Measurements from ENCODE around the gene CDH15.
"Not testable (repeated sequence)": the region's sequence is repeated elsewhere in the genome, so short reads cannot be mapped to it uniquely, and the experiment has no call there.

Gene CDH15

DNA sequence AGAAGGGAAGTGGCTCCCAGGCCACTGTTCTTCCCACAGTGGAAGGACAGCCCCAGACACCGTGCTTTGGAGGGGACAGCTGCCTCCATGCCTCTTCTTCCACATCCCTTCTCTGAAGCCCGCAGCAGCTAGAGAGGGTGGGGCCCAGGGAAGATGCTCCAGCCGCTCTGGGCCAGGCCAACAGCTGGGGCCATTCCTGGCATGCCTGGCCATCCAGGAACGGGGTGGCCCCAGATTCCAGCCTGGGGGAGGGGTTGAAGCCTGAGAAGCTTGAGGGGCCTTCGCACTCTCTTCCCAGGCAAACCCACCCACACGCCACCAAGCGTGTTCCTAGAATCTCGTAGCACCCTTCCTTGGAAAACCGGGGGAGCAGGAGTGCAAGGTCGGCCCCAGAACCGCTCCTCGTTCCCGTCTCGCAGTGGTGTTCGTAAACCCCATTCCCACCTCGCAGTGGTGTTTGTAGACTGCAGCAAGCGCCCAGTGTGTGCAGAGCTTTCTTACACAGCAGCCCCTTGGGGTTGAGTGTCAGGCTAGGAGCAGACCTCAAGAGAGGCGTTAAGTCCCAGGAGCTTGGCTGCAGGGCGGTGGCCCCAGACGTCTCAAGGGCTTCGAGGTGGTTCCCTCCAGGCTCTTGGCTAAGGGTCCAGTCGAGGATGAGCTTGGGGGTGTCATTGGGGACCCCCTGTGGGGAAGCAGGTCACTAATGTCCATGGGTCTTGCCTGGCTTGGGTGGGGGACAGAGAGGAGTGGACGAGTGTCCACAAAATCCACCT lies 2.7 kb downstream of the CDH15 start:
- no peak for DNase-seq

DNA sequence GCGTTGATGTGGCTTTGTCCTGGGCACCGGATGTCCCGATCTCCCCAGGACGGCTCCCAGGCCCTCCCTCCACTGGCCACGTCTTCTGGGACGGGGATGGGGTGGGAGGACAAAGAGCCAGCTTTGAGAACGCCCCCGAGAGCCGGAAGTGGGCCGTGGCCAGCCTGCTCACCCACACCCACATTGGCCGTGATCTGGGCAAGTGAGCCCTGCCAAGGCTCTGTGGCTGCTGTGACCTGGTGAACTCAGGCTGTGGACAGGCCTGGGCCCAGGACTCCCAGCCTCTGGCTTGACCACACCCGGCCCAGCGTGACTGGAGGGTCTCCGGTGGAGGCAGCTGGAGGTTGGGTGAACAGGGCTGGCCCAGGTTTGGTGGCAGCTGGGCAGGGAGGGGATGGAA lies 3.3 kb downstream of the CDH15 start:
- no peak for DNase-seq

DNA sequence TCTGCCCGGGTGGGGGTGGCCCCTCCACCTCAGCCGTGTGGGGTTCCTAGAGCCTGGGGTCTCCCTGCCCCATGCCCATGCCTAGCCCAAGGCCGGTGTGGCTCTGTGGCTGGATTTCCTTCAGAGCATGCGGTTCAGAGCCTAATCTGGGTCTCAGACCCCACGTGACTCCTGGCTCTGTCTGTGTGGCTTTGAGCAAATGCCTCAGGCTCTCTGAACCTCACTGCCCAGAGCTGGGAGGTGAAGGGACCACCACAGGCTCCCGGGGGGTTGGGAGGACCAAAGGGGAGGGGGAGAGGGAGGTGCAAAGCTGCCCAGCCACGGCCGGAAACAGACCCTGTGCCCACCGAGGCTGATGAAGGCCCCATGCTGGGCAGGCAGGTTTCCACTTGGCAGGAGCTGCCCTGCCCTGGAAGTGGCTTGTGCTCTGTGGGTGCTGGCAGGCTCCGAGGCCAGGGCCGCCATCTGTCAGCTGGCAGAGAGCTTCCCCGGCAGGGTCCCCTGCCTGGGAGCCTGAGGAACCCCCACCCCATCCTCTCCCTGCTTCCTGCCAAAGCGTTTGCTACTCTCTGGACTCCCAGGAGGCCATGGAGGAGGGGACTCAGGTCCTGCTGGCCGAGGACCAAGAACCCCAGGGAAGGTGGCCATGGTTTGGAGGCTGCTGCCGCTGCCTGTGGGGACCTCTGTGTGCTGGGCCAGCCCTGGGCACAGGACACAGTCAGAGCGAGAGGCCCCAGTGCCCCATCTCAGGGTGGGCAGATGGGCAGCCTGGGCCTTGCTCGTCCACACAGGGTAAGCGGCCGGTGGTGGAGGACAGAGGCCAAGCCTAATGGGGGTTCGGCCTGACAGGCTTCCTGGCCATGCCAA lies 4.0 kb downstream of the CDH15 start:
- DNase-seq = no peak

DNA sequence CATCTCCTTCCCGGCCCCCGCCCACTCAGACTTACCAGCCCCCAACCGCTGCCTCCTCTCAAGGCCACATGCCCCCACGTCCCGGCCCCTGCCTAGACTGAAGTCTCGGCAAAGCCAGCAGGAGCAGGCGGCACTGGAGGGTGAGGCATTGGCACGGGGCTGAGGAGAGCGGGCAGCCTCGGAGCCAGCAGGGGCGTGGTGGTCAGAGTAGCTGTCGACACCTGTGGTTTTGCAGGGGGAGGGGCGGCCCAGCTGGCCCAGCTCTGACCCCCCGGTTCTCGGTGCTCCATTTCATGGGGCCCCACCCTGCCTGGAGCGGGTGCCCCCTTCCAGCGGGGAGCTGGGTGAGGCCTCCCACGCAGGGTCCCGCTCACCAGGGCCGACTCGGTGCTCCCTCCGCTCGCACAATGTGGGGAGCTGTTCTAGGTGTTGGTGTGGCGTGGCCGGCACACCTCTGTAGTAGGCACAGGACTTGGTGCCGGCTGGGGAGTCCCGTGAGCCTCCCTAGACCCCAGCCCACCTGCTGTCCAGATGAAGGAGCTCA lies 4.7 kb downstream of the CDH15 start:
- no peak for DNase-seq

DNA sequence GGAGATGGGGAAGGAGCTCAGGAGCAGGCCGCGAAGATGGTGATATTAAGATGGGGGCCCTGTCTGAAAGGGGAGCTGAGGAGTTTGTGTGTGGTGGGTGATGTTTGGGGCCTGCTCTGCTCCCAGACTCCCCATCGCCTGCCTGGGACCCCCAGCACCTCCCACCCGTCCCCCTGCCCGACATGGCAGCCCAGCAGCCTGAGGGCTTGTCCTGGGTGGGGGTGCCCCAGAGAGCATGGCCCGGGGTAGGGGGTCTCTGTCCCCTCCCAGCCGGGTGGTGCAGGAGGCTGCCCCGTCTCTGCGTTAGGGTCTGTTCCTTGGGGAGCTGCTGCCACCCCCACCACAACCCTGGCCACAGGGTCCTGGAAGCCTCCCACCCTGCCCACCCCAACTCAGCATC lies 5.2 kb downstream of the CDH15 start:
- DNase-seq = no peak

DNA sequence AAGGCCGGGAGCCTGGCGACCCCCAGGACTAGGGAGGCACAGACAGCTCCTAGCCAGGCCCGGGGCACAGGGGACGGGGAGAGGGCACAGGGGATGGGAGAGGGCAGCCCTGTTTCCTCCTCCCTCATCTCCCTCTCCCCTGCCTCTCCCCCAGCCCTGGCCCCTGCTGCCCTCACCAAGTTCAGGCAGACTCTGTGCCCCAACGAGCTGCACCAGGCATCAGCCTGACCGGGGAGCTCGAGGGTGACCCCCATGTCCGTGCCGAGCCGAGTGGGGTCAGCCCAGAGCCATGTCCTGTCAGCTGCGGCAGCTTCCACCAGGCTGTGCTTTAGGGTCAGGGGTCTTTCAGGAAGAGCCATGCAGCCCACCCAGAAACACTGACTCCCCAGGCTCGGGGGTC lies 6.0 kb downstream of the CDH15 start:
- no peak for DNase-seq

DNA sequence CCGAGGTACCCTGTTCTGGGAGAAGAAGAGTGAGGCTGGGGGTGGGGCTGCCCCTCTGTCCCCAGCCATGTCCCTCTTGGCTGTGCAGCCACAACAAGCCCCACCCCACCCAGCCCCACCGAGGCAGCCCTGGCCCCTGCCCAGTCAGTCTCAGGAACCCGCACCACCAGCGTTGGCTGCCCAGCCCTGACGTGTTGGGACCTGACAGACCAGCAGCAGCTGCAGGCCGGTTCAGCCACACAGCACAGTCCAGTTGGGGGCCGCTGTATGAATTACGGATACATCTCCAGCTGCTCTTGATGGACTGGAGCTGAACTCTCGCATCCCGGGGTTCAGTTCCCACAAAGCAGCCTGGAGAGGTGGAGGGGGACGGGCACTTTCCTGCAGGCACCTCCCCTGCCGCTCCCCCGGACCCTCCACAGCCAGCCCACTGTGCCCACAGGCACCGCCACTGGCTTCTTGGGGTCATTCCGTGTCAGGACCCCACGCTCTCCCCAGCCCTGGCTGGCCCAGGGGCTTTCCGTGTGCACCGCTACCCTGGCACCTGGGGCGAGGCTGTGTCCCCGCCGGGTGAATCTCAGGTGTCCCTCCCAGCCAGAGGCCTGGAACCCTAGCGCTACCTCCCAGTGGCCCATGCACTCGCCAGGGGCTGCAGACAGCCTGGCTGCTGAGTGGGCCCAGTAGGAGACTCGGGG lies 7.1 kb downstream of the CDH15 start:
- DNase-seq = no peak

DNA sequence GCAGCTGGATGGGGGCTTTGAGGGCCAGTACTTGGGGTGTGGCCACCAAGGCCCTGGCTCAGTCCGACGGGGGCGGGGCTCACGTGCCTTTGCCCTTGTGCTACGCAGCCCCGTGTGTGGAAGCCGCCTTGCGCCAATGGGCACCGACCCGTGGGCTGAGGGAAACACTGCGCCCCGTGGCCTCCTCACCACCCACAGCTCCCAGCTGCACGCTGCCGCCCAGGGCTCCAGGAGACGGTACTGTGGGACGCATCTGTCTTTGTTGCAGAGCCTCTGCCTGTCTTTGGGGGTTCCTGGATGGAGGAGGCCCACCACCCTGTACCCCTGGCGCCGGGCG lies 7.6 kb downstream of the CDH15 start:
- no peak for DNase-seq

DNA sequence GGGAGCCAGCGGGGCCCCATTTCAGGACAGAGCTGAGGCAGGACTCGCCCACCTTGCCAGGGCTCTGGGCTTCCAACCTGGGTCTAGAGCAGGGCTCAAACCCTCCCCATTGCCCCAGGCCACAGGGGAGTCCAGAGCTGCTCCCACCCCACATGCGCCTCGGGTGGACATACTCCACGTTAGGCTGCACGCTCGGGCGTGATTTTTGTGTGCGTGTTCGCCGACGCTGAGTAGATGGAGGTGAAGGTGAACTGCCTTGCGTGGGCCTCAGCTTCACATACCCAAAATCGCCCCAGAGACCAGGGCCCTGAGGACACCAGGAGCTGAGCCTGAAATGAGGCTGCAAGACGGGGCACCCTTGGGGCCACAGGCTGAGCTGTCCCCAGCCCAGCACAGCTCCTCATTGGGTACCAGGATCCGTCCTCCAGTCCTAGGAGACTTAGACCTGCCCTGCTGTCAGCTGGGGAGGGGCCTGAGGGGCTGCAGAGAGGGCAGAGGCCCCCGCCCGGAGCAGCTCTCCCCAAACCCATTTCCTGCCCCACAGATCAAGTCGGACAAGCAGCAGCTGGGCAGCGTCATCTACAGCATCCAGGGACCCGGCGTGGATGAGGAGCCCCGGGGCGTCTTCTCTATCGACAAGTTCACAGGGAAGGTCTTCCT lies 8.2 kb downstream of the CDH15 start:
- no peak for DNase-seq

DNA sequence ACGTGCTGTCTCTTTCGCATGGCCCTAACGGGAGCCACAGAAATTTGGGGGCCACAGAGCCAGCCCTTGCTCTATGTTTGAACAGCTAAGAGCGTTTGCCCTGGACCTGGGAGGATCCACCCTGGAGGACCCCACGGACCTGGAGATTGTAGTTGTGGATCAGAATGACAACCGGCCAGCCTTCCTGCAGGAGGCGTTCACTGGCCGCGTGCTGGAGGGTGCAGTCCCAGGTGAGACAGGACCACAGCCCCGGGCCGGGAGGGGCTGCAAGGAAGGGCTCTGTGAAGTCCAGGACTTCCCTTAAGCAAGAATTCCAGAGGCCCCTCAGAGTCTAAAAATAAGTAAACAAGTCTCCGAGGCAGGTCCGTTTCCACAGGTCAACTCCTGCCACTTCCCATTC lies 11.9 kb downstream of the CDH15 start:
- no peak for DNase-seq

DNA sequence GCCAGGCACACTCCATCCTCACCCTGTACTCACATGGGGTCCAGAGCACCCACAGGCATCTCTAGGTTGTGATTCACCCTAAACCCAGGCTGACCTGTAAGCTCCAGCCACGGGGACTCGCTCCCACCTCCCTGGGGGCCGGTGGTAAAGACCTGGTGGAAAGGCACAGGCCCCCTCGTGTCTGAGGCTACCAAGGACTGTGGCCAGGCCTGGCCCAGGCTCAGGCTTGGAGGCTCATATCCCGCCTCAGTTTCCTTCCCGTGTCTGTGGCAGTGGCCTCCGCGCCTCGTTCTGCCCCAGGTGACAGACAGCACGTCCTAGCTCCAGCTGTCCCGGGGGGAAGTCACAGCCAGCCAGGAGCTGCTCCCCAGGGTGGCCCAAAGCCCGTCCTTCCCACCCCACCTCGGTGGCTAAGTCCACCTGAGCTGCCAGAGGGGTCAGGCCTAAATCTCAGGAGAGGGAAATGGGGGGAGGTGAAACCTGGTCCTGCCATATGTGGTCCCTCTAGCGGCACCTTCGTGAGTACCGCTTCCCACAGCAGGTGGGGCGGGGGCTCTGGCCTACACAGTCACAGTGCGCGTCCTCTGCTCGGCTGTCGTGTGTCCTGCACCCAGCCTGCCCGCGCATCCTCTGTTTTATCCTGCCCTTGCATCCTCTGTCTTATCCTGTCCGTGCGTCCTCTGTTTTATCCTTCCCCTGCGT lies 12.6 kb downstream of the CDH15 start:
- no peak for DNase-seq

DNA sequence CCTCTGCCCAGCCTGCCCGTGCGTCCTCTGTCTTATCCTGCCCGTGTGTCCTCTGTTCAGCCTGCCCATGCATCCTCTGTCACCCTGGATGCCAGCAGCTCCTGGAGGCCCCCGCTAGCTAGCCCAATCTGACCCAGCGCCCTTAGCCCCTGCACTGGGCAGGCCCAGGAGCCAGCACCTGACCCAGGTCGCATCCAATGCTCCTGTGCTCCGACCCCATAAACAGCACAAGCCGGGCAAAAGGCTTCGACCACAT lies 13.1 kb downstream of the CDH15 start:
- no peak for DNase-seq

DNA sequence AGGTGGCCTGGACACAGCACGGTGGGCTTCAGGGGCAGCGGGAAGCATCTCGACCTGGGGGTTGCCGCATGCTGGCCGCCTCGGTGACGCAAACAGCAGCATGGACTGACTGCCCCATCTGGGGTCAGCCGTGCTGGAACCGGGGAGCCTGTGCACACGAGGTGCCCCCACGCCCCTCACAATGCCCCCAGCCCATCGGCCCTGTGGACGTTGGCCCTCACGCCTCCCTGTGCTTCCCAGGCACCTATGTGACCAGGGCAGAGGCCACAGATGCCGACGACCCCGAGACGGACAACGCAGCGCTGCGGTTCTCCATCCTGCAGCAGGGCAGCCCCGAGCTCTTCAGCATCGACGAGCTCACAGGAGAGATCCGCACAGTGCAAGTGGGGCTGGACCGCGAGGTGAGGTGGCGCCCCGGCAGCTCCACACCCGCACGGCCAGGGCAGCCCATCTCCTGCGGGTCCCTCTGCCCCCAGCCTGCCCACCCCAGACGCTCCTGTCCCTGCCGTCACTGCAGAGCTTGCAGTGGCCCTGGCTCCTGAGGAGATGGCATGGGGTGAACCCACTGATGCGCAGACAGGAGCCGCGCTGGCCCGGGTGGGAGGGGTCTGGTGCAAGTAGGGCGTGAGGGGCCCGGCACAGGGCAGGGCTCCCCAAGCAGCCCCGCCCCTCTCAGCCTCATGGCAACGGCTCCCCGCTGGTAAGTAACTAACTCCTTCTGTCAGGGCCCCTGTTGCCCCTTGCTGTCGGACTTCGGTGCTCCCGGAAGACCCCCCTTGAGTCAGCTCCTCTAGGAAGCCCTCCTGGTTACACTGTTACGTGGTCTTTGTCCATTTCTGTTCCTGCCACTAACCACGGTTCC lies 13.6 kb downstream of the CDH15 start:
- DNase-seq = no peak

DNA sequence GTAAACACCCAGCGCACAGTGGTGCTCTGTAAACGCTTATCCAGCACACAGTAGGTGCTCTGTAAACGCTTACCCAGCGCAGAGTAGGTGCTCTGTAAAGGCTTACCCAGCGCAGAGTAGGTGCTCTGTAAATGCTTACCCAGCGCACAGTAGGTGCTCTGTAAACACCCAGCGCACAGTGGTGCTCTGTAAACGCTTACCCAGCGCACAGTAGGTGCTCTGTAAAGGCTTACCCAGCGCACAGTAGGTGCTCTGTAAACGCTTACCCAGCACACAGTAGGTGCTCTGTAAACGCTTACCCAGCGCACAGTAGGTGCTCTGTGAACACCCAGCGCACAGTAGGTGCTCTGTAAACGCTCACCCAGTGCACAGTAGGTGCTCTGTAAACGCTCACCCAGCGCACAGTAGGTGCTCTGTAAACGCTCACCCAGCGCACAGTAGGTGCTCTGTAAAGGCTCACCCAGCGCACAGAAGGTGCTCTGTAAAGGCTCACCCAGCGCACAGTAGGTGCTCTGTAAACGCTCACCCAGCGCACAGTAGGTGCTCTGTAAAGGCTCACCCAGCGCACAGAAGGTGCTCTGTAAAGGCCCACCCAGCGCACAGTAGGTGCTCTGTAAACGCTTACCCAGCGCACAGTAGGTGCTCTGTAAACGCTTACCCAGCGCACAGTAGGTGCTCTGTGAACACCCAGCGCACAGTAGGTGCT lies 14.5 kb downstream of the CDH15 start:
- DNase-seq = not testable (repeated sequence)

DNA sequence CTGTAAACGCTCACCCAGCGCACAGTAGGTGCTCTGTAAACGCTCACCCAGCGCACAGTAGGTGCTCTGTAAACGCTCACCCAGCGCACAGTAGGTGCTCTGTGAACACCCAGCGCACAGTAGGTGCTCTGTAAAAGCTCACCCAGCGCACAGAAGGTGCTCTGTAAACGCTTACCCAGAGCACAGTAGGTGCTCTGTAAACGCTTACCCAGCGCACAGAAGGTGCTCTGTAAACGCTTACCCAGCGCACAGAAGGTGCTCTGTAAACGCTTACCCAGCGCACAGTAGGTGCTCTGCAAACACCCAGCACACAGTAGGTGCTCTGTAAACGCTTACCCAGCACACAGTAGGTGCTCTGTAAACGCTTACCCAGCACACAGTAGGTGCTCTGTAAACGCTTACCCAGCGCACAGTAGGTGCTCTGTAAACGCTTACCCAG lies 15.1 kb downstream of the CDH15 start:
- DNase-seq = not testable (repeated sequence)

DNA sequence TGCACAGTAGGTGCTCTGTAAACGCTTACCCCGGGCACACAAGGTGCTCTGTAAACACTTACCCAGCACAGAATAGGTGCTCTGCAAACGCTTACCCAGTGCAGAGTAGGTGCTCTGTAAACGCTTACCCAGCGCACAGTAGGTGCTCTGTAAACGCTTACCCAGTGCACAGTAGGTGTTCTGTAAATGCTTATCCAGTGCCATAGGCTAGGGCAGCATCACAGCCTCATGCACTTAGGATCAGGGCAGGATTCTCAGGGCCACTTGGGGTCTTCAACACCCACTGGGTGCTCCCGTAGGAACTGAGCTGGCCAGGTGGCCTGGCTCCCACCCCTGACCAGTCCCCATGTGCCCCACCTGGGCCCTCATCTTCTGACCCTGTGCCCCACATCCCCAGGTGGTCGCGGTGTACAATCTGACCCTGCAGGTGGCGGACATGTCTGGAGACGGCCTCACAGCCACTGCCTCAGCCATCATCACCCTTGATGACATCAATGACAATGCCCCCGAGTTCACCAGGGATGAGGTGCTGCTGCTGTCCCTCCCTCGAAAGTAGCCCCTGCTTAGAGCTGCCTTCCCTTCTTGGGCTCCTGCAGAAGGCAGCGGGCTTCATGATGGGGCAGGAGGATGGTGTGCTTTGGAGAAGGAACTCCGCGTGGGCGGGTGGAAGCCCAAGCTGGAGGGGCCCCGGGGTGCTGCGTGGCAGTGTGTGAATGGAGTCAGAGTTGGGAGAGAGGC lies 15.7 kb downstream of the CDH15 start:
- DNase-seq = peak; percentile 77

DNA sequence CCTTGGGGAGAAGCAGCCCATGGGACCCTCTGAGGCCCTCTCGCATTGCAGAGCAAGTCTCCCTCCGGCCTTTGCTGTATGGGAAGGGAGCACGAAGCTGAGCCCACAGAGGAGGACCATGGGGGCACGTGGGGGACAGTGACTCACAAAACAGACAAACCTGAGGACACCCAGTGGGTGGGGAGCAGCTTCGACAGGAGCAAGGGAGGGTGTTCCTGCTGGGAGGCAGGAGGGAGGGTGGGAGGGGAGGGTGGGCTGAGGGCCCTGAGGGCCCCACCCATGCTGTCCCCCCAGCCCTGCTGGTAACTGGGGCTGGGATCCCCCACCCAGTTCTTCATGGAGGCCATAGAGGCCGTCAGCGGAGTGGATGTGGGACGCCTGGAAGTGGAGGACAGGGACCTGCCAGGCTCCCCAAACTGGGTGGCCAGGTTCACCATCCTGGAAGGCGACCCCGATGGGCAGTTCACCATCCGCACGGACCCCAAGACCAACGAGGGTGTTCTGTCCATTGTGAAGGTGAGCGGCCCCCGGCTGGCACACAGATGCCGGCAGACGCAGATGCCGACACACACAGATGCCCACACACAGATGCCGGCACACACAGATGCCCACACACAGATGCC lies 16.3 kb downstream of the CDH15 start:
- no peak for DNase-seq

DNA sequence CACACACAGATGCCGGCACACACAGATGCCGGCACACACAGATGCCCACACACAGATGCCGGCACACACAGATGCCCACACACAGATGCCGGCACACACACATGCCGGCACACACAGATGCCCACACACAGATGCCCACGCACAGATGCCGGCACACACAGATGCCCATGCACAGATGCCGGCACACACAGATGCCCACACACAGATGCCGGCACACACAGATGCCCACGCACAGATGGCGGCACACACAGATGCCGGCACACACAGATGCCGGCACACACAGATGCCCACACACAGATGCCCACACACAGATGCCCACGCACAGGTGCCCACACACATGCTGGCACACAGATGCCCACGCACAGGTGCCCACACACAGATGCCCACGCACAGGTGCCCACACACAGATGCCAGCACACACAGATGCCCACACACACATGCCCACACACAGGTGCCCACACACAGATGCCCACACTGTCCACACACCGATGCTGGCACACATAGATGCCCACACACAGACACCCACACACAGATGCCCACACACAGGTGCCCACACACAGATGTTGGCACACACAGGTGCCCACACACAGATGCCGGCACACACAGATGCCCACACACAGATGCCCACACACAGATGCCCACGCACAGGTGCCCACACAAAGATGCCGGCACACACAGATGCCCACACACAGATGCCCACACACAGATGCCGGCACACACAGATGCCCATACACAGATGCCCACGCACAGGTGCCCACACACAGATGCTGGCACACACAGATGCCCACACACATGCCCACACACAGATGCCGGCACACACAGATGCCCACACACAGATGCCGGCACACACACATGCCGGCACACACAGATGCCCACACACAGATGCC lies 17.2 kb downstream of the CDH15 start:
- not testable (repeated sequence) for DNase-seq

Measured in activated effector memory CD4-positive, alpha-beta T cell treated with anti-CD3 and anti-CD28 coated beads, Interleukin-2, amount 50 U/mL, for 16 hours (primary cell).